Natural killer cell (primary cell): ENCODE results near the gene FBXO5. TPM values are rescaled to one million over a fixed set of nuclear protein-coding genes. Genes with fewer than 3 reads are reported as not detected.
"Not testable (repeated sequence)": the region's sequence is repeated elsewhere in the genome, so short reads cannot be mapped to it uniquely, and the experiment has no call there.

ENCODE experiments used
- ATAC-seq, 3 donors: fragments of 150-1000 bp in 2 of 3; fragments of 200-7000 bp in 1 of 3; cut with Tn5 transposase; 1 replicate in 1 of 3; 2 replicates in 2 of 3; pipeline ENCODE4 v1.10.0; 2021; ENCODE audit warnings: mild to moderate bottlenecking in 2 of 3, moderate library complexity in 2 of 3
- DNase-seq, 2 donors: peaks; one replicate each; pipeline versions ENCODE4 v3.0.0 to v3.0.0-alpha.2; 2013 to 2021; ENCODE audit warnings: mixed read lengths in 1 of 2
- H3K27ac ChIP-seq: one replicate; pipeline ENCODE4 v1.5.1; 2013; ENCODE audit warnings: mild to moderate bottlenecking, low read length
- H3K27me3 ChIP-seq: one replicate; pipeline ENCODE4 v1.6.1; 2013; ENCODE audit warnings: low read length; ENCODE audit not compliant: control insufficient read depth, insufficient read depth
- H3K36me3 ChIP-seq: one replicate; pipeline ENCODE4 v1.6.1; 2013; ENCODE audit warnings: low read length; ENCODE audit not compliant: control insufficient read depth, insufficient read depth
- H3K4me1 ChIP-seq: one replicate; pipeline ENCODE4 v1.6.1; 2013; ENCODE audit warnings: low read length; ENCODE audit not compliant: control insufficient read depth, insufficient read depth
- H3K4me3 ChIP-seq: one replicate; pipeline ENCODE4 v1.5.1; 2013; ENCODE audit warnings: low read length
- H3K9me3 ChIP-seq: one replicate; pipeline ENCODE4 v1.6.1; 2013; ENCODE audit warnings: low read length; ENCODE audit not compliant: control insufficient read depth, insufficient read depth
- H3K27ac Mint-ChIP-seq, 2 donors: one replicate each; pipeline ENCODE4 v1.8.0; 2022; ENCODE audit warnings: mild to moderate bottlenecking in 2 of 2, mixed read lengths in 2 of 2, moderate library complexity in 1 of 2
- H3K27me3 Mint-ChIP-seq, 2 donors: one replicate each; pipeline ENCODE4 v1.8.0; 2022; ENCODE audit warnings: low read depth in 2 of 2, mixed read lengths in 2 of 2
- H3K36me3 Mint-ChIP-seq: one replicate; pipeline ENCODE4 v1.8.0; 2022; ENCODE audit warnings: mixed read lengths
- H3K4me1 Mint-ChIP-seq, 2 donors: one replicate each; pipeline ENCODE4 v1.8.0; 2022; ENCODE audit warnings: mixed read lengths in 2 of 2
- H3K4me3 Mint-ChIP-seq: one replicate; pipeline ENCODE4 v1.8.0; 2022; ENCODE audit warnings: mild to moderate bottlenecking, moderate library complexity, mixed read lengths
- H3K9me3 Mint-ChIP-seq, 2 donors: one replicate each; pipeline ENCODE4 v1.8.0; 2022; ENCODE audit warnings: mixed read lengths in 2 of 2
- CTCF ChIP-seq: fragments of 200-600 bp; IDR thresholded peaks from one replicate; pipeline ENCODE4 v1.8.0; 2022; ENCODE audit warnings: antibody characterized with exemption
- WGBS: methylation state at CpG from one replicate; pipeline ENCODE4 v1.1.7; 2013; ENCODE audit warnings: missing lambda C conversion rate; ENCODE audit not compliant: insufficient coverage; 5-methylcytosine and 5-hydroxymethylcytosine counted together
- intact Hi-C: fragments of 100-400 bp; cut with micrococcal nuclease; formaldehyde crosslinking; loops from one replicate; pipeline ENCODE4 v1.14.2; 2022
- total RNA-seq, 4 donors: library from RNA; stranded (reverse); fragments of 120-200 nt in 1 of 4; gene quantifications; one replicate each; pipeline versions ENCODE4 v1.2.3 to v1.2.4, GENCODE V29; 2013 to 2022

Gene FBXO5
- total RNA-seq, 3 donors from 2014 or later (not counting 1 experiment from before 2014, with no cell fraction given) = 5.9 to 11.2 (median 9.6) TPM

DNA sequence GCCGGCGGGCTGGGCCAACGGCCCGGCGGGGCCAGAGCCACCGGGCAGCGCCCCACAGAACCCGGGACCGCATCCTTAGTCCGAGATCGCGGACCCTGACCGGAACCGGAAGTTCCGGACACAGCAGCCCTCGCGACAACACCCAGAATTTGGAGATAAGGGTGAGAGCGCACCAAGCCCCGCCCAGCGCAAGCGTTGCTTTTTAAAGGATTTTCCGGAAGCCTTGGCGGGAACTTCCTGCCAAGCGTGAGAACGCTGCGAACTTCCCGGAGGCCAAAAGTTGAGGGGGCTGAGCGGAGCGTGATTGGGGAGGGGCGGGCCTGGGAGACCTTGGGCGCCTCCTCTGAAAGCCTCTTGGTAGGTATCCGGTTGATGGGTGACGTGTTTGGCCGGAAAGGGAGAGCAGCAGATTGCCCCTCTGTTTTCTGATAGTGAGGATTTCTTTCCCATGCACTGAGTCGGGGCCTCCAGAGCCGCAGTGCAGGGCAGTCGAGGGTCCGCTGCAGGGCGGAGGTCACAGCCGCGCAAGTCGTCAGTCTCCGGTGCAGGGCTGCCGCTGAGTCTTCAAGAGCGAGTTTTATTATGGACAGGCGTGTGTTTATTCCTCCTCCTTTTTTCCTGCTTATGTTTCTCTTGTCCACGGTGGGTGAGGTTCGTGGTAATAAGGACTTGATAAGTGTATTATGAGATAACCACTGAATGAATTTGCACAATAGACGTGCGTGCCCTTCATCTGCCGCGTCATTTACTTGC lies 19.9 kb upstream of the FBXO5 start, which contains the start of gene MTRF1L:
Gene MTRF1L (minus strand): TSS at position 97 of the 753 bp plus-strand sequence. CDS start 24 bp downstream, at position 73.
- no peak for TF ChIP-seq CTCF
- H3K4me1 Mint-ChIP-seq = peaks cover 42 to 43% of the 10 kb centered on the region in 2 donors

GRCh38 chr6:153001767-153002612 lies 19.1 kb upstream of the FBXO5 start:
- TF ChIP-seq CTCF = peak; percentile 14
- Mint-ChIP-seq H3K4me3 (peak overlapping the region; percentile 98), H3K9me3 (no peaks in the 10 kb centered on the region), H3K27me3 (no peaks in the 10 kb centered on the region), H3K36me3 (peaks cover 4% of the 10 kb centered on the region), H3K27ac (peak overlapping the region; percentile 90 to 97), H3K4me1 (peaks cover 48 to 49% of the 10 kb centered on the region in 2 donors)
- intact Hi-C loops = loop anchor here (2.0 kb wide), 2 partner anchors 19 to 23 kb away; partner anchors contain the start of gene FBXO5
- Histone ChIP-seq H3K27ac (peak overlapping the region; percentile 67), H3K4me1 (peaks cover 18% of the 10 kb centered on the region), H3K27me3 (no peaks in the 10 kb centered on the region), H3K9me3 (no peaks in the 10 kb centered on the region), H3K36me3 (peaks cover 13% of the 10 kb centered on the region), H3K4me3 (peak overlapping the region; percentile 92)
- ATAC-seq (no peak), DNase-seq (peak in 1 of 2 donors; percentile 38)
- 5% methylated on average over 26 of the region's 31 CpGs for WGBS

More for the DNA sequence above, 19.9 kb upstream of the FBXO5 start, which contains the start of gene MTRF1L:
- Histone ChIP-seq H3K4me1 (peaks cover 18% of the 10 kb centered on the region), H3K36me3 (peaks cover 7% of the 10 kb centered on the region), H3K27ac (peak within 1 kb of the TSS; percentile 86), H3K27me3 (no peaks in the 10 kb centered on the region), H3K4me3 (peak within 1 kb of the TSS; percentile 92), H3K9me3 (no peaks in the 10 kb centered on the region)
- peak within 1 kb of the TSS; percentile 90 to 97 for H3K27ac Mint-ChIP-seq
- H3K4me3 Mint-ChIP-seq = peak within 1 kb of the TSS; percentile 98
- WGBS = under 1% methylated on average over 48 of the region's 52 CpGs
- ATAC-seq (peak; percentile 86 to 94 (median 89)), DNase-seq (peak; percentile 74 to 92)
- intact Hi-C loops = loop anchor here (2.0 kb wide), 2 partner anchors 20 to 22 kb away; partner anchors contain the start of gene FBXO5
- H3K36me3 Mint-ChIP-seq = no peaks in the 10 kb centered on the region
- no peaks in the 10 kb centered on the region for H3K9me3 Mint-ChIP-seq
- H3K27me3 Mint-ChIP-seq = no peaks in the 10 kb centered on the region

- H3K9me3 ChIP-seq, H3K27ac ChIP-seq, ATAC-seq, intact Hi-C loops, H3K27me3 ChIP-seq, H3K4me3 ChIP-seq, H3K36me3 Mint-ChIP-seq, H3K27me3 Mint-ChIP-seq, DNase-seq, H3K9me3 Mint-ChIP-seq: not testable (repeated sequence)
- Mint-ChIP-seq H3K27ac (peak overlapping the region; percentile 90 to 97), H3K4me1 (peaks cover 59 to 61% of the 10 kb centered on the region in 2 donors), H3K4me3 (peak overlapping the region; percentile 98)
- H3K36me3 ChIP-seq = peaks cover 14% of the 10 kb centered on the region
- H3K4me1 ChIP-seq = peaks cover 18% of the 10 kb centered on the region
- WGBS = 99% methylated on average over 9 of the region's 9 CpGs
Observed at GRCh38 chr6:153000790-153001189, 17.9 kb upstream of the FBXO5 start.

DNA sequence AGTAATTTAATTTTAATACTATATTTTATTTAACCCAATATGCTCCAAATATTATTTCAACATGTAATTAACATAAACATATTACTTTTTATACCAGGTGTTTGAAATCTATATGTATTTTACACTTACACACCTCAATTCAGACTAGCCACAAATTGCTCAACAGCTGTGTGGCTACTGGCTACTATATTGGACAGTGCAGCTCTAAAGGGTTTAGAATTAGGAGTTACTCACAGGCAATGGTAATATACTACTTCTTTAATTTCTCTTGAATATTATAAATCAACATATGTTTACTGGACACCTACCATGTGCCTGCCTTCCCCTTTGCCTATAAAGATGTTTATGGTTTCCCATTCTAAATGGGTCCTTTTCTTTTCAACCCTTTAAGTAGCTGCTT lies 17.4 kb upstream of the FBXO5 start:
- H3K4me1 Mint-ChIP-seq = peaks cover 59 to 63% of the 10 kb centered on the region in 2 donors
- H3K9me3 ChIP-seq = no peaks in the 10 kb centered on the region
- H3K9me3 Mint-ChIP-seq = no peaks in the 10 kb centered on the region
- no peak overlapping the region for H3K4me3 ChIP-seq
- no peaks in the 10 kb centered on the region for H3K27me3 ChIP-seq
- ATAC-seq (no peak), DNase-seq (no peak)
- H3K4me1 ChIP-seq = peaks cover 18% of the 10 kb centered on the region
- H3K27me3 Mint-ChIP-seq = no peaks in the 10 kb centered on the region
- peaks cover 9% of the 10 kb centered on the region for H3K36me3 Mint-ChIP-seq
- intact Hi-C loops = no loop called here
- peak overlapping the region; percentile 69 for H3K4me3 Mint-ChIP-seq
- no peak overlapping the region for H3K27ac ChIP-seq
- no peak for TF ChIP-seq CTCF
- H3K27ac Mint-ChIP-seq = peak overlapping the region; percentile 54 to 97
- H3K36me3 ChIP-seq = peaks cover 17% of the 10 kb centered on the region

- Mint-ChIP-seq H3K27ac (peak overlapping the region; percentile 28 to 54), H3K4me1 (peaks cover 59 to 63% of the 10 kb centered on the region in 2 donors), H3K4me3 (peak overlapping the region; percentile 45)
- H3K27ac ChIP-seq, DNase-seq, intact Hi-C loops, H3K9me3 Mint-ChIP-seq, ATAC-seq, H3K27me3 Mint-ChIP-seq, H3K9me3 ChIP-seq, H3K4me3 ChIP-seq, H3K36me3 Mint-ChIP-seq, H3K27me3 ChIP-seq: not testable (repeated sequence)
- WGBS = 92% methylated on average over 2 of the region's 2 CpGs
- peaks cover 18% of the 10 kb centered on the region for H3K4me1 ChIP-seq
- H3K36me3 ChIP-seq = peaks cover 22% of the 10 kb centered on the region
Observed at GRCh38 chr6:152999538-152999937, 16.7 kb upstream of the FBXO5 start.
